Left lobe of liver (tissue), 2 donors: ENCODE results near the gene NQO2. TPM values are rescaled to one million over a fixed set of nuclear protein-coding genes. Genes with fewer than 3 reads are reported as not detected.

Source experiments
- ATAC-seq: fragments of 200-7000 bp; cut with Tn5 transposase; one replicate; pipeline ENCODE4 v1.9.1; 2020; ENCODE audit warnings: mild to moderate bottlenecking, moderate library complexity
- DNase-seq: peaks from one replicate; pipeline ENCODE4 v3.0.0-alpha.2; 2020; ENCODE audit warnings: low spot score
- total RNA-seq: library from RNA; stranded (reverse); gene quantifications from one replicate; pipeline ENCODE4 v1.2.1, GENCODE V29; 2021
- donor health status: DM: no; HTN: no; CAD: no; lungs with moderate emphysema.
- donor health status: DM: no; HTN: yes; CAD: no.

Gene NQO2
- total RNA-seq, 1 donor from 2014 or later = 62.7 TPM

- DNase-seq (peak; percentile 98), ATAC-seq (peak; percentile 87)
These were observed 68.9 kb downstream of the NQO2 start, which contains the start of gene RIPK1 for GRCh38 chr6:3068329-3069214. Gene RIPK1, plus strand, starts transcription at chr6:3068494. Its CDS starts 8,330 bp downstream, at chr6:3076824.

Other genes starting within 250 kb of the NQO2 start
- gene MYLK4, start 249.0 kb upstream of the NQO2 start, total RNA-seq = 0.25 TPM
- gene WRNIP1, start 234.5 kb upstream of the NQO2 start, total RNA-seq = 16.5 TPM
- 9.5 TPM for gene SERPINB1, start 158.0 kb upstream of the NQO2 start, total RNA-seq
- 2.0 TPM for gene SERPINB9, start 96.6 kb upstream of the NQO2 start, total RNA-seq
- gene SERPINB6, start 28.3 kb upstream of the NQO2 start, total RNA-seq = 31.8 TPM
- 12.6 TPM for gene RIPK1, start 68.6 kb downstream of the NQO2 start, total RNA-seq
- 119 TPM for gene BPHL, start 118.8 kb downstream of the NQO2 start, total RNA-seq
- 64.5 TPM for gene TUBB2A, start 157.7 kb downstream of the NQO2 start, total RNA-seq
- gene TUBB2B, start 227.8 kb downstream of the NQO2 start, total RNA-seq = 2.1 TPM